CD4-positive, alpha-beta T cell (primary cell): ENCODE results near the gene GTF2IRD1. TPM values are rescaled to one million over a fixed set of nuclear protein-coding genes. Genes with fewer than 3 reads are reported as not detected.
"Not testable (repeated sequence)": the region's sequence is repeated elsewhere in the genome, so short reads cannot be mapped to it uniquely, and the experiment has no call there.

Experiments used
- ATAC-seq: fragments of 200-7000 bp; cut with Tn5 transposase; one replicate; pipeline ENCODE4 v1.10.0; 2022; ENCODE audit warnings: mild to moderate bottlenecking; ENCODE audit not compliant: poor library complexity
- CTCF ChIA-PET: fragments of 350-600 bp; sonication (Branson Sonifier 250); formaldehyde crosslinking; loops from one replicate; lab custom pipeline; 2021; ENCODE audit warnings: antibody characterized with exemption, inconsistent platforms; lab: Charles Lee
- POLR2A ChIA-PET: fragments of 350-600 bp; sonication (Branson Sonifier 250); formaldehyde crosslinking; loops from one replicate; lab custom pipeline; 2021; ENCODE audit warnings: antibody characterized with exemption, inconsistent platforms; lab: Charles Lee
- DNase-seq, 14 experiments: peaks; one replicate each; pipeline ENCODE4 v3.0.0-alpha.2; 2013 to 2020; ENCODE audit warnings: mixed read lengths in 2 of 14
- H3K27ac ChIP-seq, 2 donors: one replicate each; pipeline versions ENCODE4 v1.5.1 to v1.7.0; 2013; ENCODE audit warnings: low read length in 2 of 2, low read depth in 1 of 2, mild to moderate bottlenecking in 1 of 2
- H3K27me3 ChIP-seq, 2 experiments: 1 replicate in 1 of 2; 2 replicates in 1 of 2; pipeline versions ENCODE4 v1.6.1 to v1.7.0; 2013; ENCODE audit warnings: low read length in 2 of 2, control low read depth in 1 of 2, mild to moderate bottlenecking in 1 of 2, moderate library complexity in 1 of 2; ENCODE audit not compliant: insufficient read depth in 2 of 2, control insufficient read depth in 1 of 2
- H3K36me3 ChIP-seq: one replicate; pipeline ENCODE4 v1.6.1; 2013; ENCODE audit warnings: low read length, control low read depth; ENCODE audit not compliant: insufficient read depth
- H3K4me1 ChIP-seq: one replicate; pipeline ENCODE4 v1.6.1; 2013; ENCODE audit warnings: low read length, control low read depth; ENCODE audit not compliant: insufficient read depth
- H3K4me3 ChIP-seq: one replicate; pipeline ENCODE4 v1.5.1; 2013; ENCODE audit warnings: mild to moderate bottlenecking, low read length, moderate library complexity
- H3K9me3 ChIP-seq, 2 experiments: 1 replicate in 1 of 2; 2 replicates in 1 of 2; pipeline versions ENCODE4 v1.6.1 to v1.7.0; 2013; ENCODE audit warnings: low read length in 2 of 2, mild to moderate bottlenecking in 2 of 2, control low read depth in 1 of 2, moderate library complexity in 1 of 2; ENCODE audit not compliant: control insufficient read depth in 1 of 2, insufficient read depth in 1 of 2
- H3K27ac Mint-ChIP-seq: one replicate; pipeline ENCODE4 v1.8.0; 2020; ENCODE audit warnings: mixed read lengths
- H3K27me3 Mint-ChIP-seq: one replicate; pipeline ENCODE4 v1.8.0; 2021; ENCODE audit warnings: mixed read lengths
- H3K36me3 Mint-ChIP-seq: one replicate; pipeline ENCODE4 v1.8.0; 2021; ENCODE audit warnings: low read depth, mixed read lengths
- H3K4me1 Mint-ChIP-seq: one replicate; pipeline ENCODE4 v1.8.0; 2021; ENCODE audit warnings: low read depth, mixed read lengths
- H3K4me3 Mint-ChIP-seq: one replicate; pipeline ENCODE4 v1.8.0; 2020; ENCODE audit warnings: mild to moderate bottlenecking, mixed read lengths
- H3K9me3 Mint-ChIP-seq: one replicate; pipeline ENCODE4 v1.8.0; 2020; ENCODE audit warnings: mixed read lengths
- CTCF ChIP-seq: fragments of 200-600 bp; IDR thresholded peaks from one replicate; pipeline ENCODE4 v1.8.0; 2022; ENCODE audit warnings: antibody characterized with exemption, mild to moderate bottlenecking
- intact Hi-C, 2 experiments: fragments of 100-400 bp; cut with DNase I in 1 of 2; cut with micrococcal nuclease in 1 of 2; formaldehyde crosslinking; loops; one replicate each; pipeline versions ENCODE4 v1.15.1 to v1.9.0; 2023 to 2025; cut with DNase I, micrococcal nuclease
- total RNA-seq, 174 experiments: library from RNA in 2 of 174; stranded (reverse) in 2 of 174; gene quantifications; one replicate each; pipeline ENCODE4 v1.2.3 and lab custom pipeline; 2021 to 2026

Gene GTF2IRD1
- total RNA-seq, 2 experiments from 2014 or later = 0.74 to 1.2 TPM

GRCh38 chr7:74418076-74418475 is 35.6 kb upstream of the GTF2IRD1 start:
- H3K4me1 Mint-ChIP-seq = no peaks in the 10 kb centered on the region
- H3K36me3 Mint-ChIP-seq = no peaks in the 10 kb centered on the region
- ATAC-seq (no peak), DNase-seq (no peak)
- Histone ChIP-seq H3K4me3 (no peak overlapping the region), H3K27me3 (no peaks in the 10 kb centered on the region), H3K36me3 (no peaks in the 10 kb centered on the region), H3K4me1 (peaks cover 5% of the 10 kb centered on the region), H3K9me3 (no peaks in the 10 kb centered on the region), H3K27ac (no peak overlapping the region)
- H3K27me3 Mint-ChIP-seq = no peaks in the 10 kb centered on the region
- ChIA-PET POLR2A (no interaction called here), CTCF (interaction anchor here (0.7 to 1.0 kb wide), 2 partner anchors 148 to 628 kb away, joined by 3 to 6 read pairs; no protein-coding TSS in a partner anchor)
- intact Hi-C loops = loop anchor here (2.0 to 10.0 kb wide), 5 partner anchors 129 to 631 kb away; no protein-coding TSS in a partner anchor
- H3K4me3 Mint-ChIP-seq = no peak overlapping the region
- H3K27ac Mint-ChIP-seq = no peak overlapping the region
- no peak for TF ChIP-seq CTCF
- no peaks in the 10 kb centered on the region for H3K9me3 Mint-ChIP-seq

GRCh38 chr7:74418538-74418937 is 35.2 kb upstream of the GTF2IRD1 start:
- Mint-ChIP-seq H3K9me3 (no peaks in the 10 kb centered on the region), H3K4me1 (no peaks in the 10 kb centered on the region), H3K36me3 (no peaks in the 10 kb centered on the region), H3K4me3 (no peak overlapping the region), H3K27me3 (no peaks in the 10 kb centered on the region), H3K27ac (no peak overlapping the region)
- no peaks in the 10 kb centered on the region for H3K9me3 ChIP-seq
- H3K27ac ChIP-seq = no peak overlapping the region
- no peak overlapping the region for H3K4me3 ChIP-seq
- no peaks in the 10 kb centered on the region for H3K36me3 ChIP-seq
- H3K27me3 ChIP-seq = no peaks in the 10 kb centered on the region
- TF ChIP-seq CTCF = no peak
- POLR2A ChIA-PET = no interaction called here
- ATAC-seq (no peak), DNase-seq (no peak)
- H3K4me1 ChIP-seq = peaks cover 5% of the 10 kb centered on the region
- intact Hi-C loops = loop anchor here (2.0 to 10.0 kb wide), 5 partner anchors 129 to 630 kb away; no protein-coding TSS in a partner anchor
- CTCF ChIA-PET = interaction anchor here (0.7 to 1.0 kb wide), 2 partner anchors 148 to 627 kb away, joined by 3 to 6 read pairs; no protein-coding TSS in a partner anchor

- H3K4me1 ChIP-seq, H3K27me3 Mint-ChIP-seq, H3K27ac Mint-ChIP-seq, H3K36me3 ChIP-seq, H3K4me3 Mint-ChIP-seq, H3K4me3 ChIP-seq, DNase-seq, H3K27ac ChIP-seq, H3K27me3 ChIP-seq, H3K9me3 Mint-ChIP-seq, H3K36me3 Mint-ChIP-seq, POLR2A ChIA-PET, ATAC-seq, H3K9me3 ChIP-seq, H3K4me1 Mint-ChIP-seq: not testable (repeated sequence)
- intact Hi-C loops = loop anchor here (2.0 to 10.0 kb wide), 5 partner anchors 128 to 630 kb away; no protein-coding TSS in a partner anchor
- CTCF ChIA-PET = interaction anchor here (2.8 kb wide), 1 partner anchor 147 kb away, joined by 11 read pairs; no protein-coding TSS in a partner anchor
These were observed 34.5 kb upstream of the GTF2IRD1 start for GRCh38 chr7:74419232-74419631.

GRCh38 chr7:74420006-74420405 is 33.7 kb upstream of the GTF2IRD1 start:
- POLR2A ChIA-PET = no interaction called here
- no peak overlapping the region for H3K4me3 Mint-ChIP-seq

More at GRCh38 chr7:74420006-74420405, 33.7 kb upstream of the GTF2IRD1 start:
- no peaks in the 10 kb centered on the region for H3K9me3 Mint-ChIP-seq
- H3K27me3 Mint-ChIP-seq = no peaks in the 10 kb centered on the region
- no peaks in the 10 kb centered on the region for H3K4me1 Mint-ChIP-seq
- no peak for TF ChIP-seq CTCF
- no peak for ATAC-seq
- intact Hi-C loops = no loop called here
- Histone ChIP-seq H3K27ac (no peak overlapping the region), H3K4me1 (peaks cover 5% of the 10 kb centered on the region), H3K36me3 (no peaks in the 10 kb centered on the region), H3K9me3 (no peaks in the 10 kb centered on the region), H3K4me3 (no peak overlapping the region), H3K27me3 (no peaks in the 10 kb centered on the region)
- H3K27ac Mint-ChIP-seq = no peak overlapping the region
- H3K36me3 Mint-ChIP-seq = no peaks in the 10 kb centered on the region
- no peak for DNase-seq
- CTCF ChIA-PET = interaction anchor here (2.8 kb wide), 1 partner anchor 146 kb away, joined by 11 read pairs; no protein-coding TSS in a partner anchor
